ENCODE data around the gene NOP16. TPM values are rescaled to one million over a fixed set of nuclear protein-coding genes. Genes with fewer than 3 reads are reported as not detected.

Gene NOP16
- polyA plus RNA-seq, 1 experiment, result 36.8 TPM

Small RNAs within 50 kb of the gene (small RNA-seq; reads per million reads assigned to genes)
- gene MIR1271 (ENCODE audit: insufficient read length, low read depth, low replicate concordance), result 7.4 reads per million, percentile 71 among the genes with 10 or more reads in this experiment

Other genes starting within 250 kb of the NOP16 start
- gene SIMC1, start 150.2 kb downstream of the NOP16 start, polyA plus RNA-seq (2011; rRNA removed), result 6.6 and 8.0 TPM in 2 replicates
- 119 and 171 TPM in 2 replicates for gene KIAA1191, start 26.8 kb downstream of the NOP16 start, polyA plus RNA-seq (2011; rRNA removed)
- 3.2 and 4.8 TPM in 2 replicates for gene ARL10, start 23.1 kb downstream of the NOP16 start, polyA plus RNA-seq (2011; rRNA removed)
- gene HIGD2A, start 153 bp upstream of the NOP16 start, polyA plus RNA-seq (2011; rRNA removed), result 104 and 118 TPM in 2 replicates
- 122 and 141 TPM in 2 replicates for gene CLTB, start 27.9 kb upstream of the NOP16 start, polyA plus RNA-seq (2011; rRNA removed)
- 36.9 and 52.2 TPM in 2 replicates for gene FAF2, start 59.8 kb upstream of the NOP16 start, polyA plus RNA-seq (2011; rRNA removed)
- gene RNF44, start 148.8 kb upstream of the NOP16 start, polyA plus RNA-seq (2011; rRNA removed), result 3.1 and 6.0 TPM in 2 replicates
- gene CDHR2, start 160.7 kb upstream of the NOP16 start, polyA plus RNA-seq (2011; rRNA removed), result not detected in 2 replicates
- 1.9 and 2.4 TPM in 2 replicates for gene GPRIN1, start 221.6 kb upstream of the NOP16 start, polyA plus RNA-seq (2011; rRNA removed)
- gene SNCB, start 241.9 kb upstream of the NOP16 start, polyA plus RNA-seq (2011; rRNA removed), result not detected in 2 replicates
- not detected in 2 replicates for gene EIF4E1B, start 242.1 kb upstream of the NOP16 start, polyA plus RNA-seq (2011; rRNA removed)